Epithelial cell of prostate (primary cell): ENCODE results near the gene TMEM140.
"Not testable (repeated sequence)": the region's sequence is repeated elsewhere in the genome, so short reads cannot be mapped to it uniquely, and the experiment has no call there.

Experiments
- DNase-seq: peaks from one replicate; pipeline ENCODE4 v3.0.0-alpha.2; 2011; ENCODE audit warnings: low read depth, low spot score
- H3K27ac ChIP-seq: fragments of 450-650 bp; 2 replicates; pipeline ENCODE4 v1.5.1; 2017; ENCODE audit warnings: mild to moderate bottlenecking

Gene TMEM140

DNA sequence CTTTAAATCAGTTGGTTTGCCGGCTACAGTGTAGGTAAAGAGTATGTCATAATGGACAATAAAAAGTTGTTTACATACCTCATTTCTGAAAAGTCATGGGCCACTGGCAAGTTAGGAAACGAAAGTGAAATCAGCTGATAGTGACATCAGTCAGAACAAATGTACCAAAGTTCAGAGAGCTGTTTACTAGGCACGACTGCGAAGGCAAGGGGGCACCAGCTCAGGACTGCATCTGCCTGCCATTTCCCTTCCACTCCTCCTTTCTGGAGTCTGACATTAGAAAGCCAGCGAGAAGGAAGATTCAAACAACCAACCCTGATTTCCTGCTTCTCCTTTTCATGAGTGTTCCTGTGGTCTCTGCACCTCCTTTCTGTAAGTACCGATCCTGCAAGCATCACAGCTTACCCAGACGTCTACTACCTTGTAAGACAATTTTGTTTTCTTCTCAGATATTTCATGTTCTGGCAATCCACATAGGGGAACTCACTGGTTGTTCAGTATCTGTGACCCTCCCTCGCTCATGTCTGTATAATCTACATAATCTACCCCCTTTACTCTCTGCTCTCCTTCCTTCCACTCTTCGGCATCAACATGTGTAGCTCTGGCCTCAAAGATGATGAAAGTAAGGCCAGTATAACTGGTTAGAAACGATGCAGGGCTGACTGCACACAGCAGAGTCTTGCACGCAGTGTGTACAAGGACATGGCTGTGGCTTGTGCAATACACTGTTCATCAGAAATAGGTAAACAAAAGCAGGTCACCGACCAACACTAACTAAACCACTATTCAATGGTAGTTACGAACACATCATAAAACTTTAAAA, at the start of gene TMEM140:
TMEM140 (plus strand) TSS at position 174 of the 823 bp plus-strand sequence. CDS start 16,370 bp downstream, outside the sequence.
- peak within 1 kb of the TSS; percentile 47 for H3K27ac ChIP-seq
- peak; percentile 37 for DNase-seq

DNA sequence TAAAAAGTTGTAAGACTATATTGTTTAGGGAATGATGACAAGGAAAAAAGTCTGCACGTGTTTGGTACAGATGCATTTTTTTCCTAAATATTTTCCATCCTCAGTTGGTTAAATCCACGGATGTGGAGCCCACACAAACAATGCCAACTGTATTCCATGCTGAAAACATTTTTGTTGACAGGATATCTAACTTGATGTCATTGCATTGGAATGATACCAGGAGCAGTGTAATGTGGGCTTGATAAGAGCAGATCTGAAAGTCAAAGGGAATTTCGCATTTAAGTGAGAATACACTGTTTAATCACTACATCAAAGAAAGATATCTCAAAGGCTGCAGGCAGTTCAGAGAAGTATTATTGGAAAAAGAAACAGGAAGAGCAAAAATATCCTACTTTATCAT, 49.5 kb upstream of the TMEM140 start:
- H3K27ac ChIP-seq, result no peak overlapping the region
- DNase-seq, result no peak

DNA sequence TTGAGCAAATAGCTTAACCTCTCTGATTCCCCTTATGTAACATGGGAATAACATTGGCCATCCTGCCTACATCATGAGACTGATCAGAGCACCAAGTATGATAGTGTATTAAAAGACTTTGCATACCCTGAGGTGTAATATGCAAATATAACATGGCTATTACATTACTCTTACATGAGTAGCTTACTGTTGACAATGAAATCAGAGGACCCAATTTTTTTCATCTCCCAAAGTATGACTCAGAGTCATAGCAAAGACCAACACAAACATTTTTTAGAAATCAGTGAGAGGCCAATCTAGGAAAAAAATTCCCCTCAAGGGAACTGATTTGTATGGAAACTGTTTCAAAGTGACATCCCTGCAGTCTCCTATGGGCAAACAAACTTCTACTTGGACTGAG, 47.0 kb upstream of the TMEM140 start:
- peak; percentile 31 for DNase-seq
- no peak overlapping the region for H3K27ac ChIP-seq

DNA sequence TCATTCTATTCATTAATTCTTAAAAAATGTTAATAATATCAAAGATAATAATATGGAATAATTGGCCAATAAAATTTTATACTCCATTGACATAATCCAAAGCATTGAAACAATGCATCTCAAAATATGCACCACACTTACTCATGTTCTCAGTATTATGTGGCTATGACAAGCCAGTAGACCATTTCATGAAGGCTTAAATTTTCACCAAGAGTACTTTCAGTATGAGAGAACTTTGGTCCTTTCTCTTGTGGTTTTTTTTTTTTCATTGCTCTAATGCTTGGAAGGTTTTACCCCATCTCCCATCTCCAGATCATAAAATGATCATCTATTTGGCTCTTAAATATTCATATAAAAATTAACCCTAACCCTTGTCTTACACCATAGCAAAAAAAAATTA, 45.5 kb upstream of the TMEM140 start:
- no peak overlapping the region for H3K27ac ChIP-seq
- no peak for DNase-seq

DNA sequence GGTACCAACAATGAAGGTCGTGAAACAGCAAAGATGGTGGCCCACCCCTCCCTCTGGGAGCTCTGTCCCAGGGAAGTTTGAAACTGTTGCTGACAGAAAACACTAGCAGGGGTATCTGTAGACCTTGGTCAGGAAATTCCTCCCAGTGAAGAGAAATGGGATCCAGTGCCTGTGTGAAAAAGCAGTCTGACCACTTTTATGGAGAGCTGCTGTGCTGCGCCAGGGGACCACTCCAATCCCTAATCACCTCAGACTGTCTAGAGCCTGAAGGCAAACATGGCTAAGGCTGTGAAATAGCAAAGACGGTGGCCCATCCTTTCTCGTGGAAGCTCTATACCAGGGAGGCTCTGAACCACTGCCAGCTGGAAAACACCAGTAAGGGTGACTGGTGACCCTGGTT, 38.3 kb upstream of the TMEM140 start:
- no peak for DNase-seq
- H3K27ac ChIP-seq, result no peak overlapping the region

DNA sequence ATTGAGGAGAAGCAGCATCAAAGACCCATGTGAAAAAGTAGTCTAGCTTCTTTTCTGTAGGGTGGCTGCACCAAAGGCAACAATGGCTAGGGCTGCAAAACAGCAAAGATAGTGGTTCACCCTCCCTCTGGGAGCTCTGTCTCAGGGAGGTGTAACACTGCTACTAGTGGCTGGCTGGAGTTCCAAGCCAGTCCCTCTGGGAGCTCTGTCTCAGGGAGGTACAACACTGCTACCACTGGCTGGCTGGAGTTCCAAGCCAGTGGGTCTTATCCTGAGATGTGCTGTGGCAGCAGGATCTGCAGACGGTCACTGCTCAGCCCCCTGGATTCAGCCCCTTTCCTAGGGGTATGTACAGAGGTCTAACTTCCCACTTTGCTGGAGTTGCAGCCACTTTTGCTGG, 37.9 kb upstream of the TMEM140 start:
- no peak overlapping the region for H3K27ac ChIP-seq
- DNase-seq, result no peak

DNA sequence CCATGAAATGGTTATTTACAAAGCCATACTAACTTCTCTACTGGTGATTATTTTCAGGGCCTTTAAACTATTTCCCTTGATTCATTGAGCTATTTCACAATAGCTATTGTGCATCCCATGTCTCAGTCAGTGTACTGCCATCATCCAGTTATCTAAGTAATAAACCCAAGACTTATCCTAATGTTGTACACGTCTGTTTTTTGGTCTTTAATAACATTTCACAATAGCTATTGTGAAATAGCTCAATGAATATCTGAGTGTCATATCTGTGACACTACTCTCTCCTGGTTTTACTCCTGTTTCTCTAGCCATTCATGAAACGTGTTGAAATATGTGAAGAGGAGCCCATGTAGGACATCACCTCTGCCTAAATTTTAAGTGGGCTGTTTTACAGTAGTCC, 36.5 kb upstream of the TMEM140 start:
- no peak overlapping the region for H3K27ac ChIP-seq
- DNase-seq, result no peak

DNA sequence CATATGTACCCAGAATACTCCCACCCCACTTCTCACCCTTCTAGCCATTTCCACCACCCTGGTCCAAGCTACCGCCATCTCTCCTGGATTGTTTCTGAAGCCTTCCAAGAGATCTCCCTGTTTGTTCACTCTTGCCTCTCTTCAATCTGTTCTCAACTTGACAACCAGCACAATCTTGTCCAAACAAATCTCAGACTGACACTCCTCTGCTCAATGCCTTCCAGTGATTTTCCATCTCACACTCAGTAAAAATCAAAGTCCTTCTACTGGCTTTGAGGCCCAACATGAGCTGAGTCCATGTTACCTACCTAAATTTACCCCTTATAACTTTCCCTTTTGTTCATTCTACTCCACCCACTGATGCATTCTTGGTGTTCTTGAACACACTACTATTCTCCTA, 33.2 kb upstream of the TMEM140 start:
- H3K27ac ChIP-seq, result no peak overlapping the region
- DNase-seq, result no peak

DNA sequence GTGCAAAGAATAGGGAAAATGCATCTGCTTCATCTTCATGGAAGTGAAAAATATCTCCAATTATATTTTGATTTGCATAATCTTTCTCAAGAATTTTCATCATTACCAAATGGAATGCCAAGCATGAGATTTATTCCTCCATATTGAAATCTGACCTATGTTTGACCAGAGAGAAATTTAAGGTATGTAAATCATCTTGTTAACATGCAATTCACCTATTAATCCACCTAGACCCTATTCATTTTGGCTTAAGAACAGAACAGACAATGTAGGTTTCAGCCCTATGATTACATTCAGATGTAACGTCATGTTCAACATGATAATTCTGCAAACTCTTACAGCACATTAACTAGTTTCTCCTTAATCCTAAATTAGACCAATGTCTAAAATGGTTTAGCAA, 30.8 kb upstream of the TMEM140 start:
- DNase-seq, result no peak
- no peak overlapping the region for H3K27ac ChIP-seq

DNA sequence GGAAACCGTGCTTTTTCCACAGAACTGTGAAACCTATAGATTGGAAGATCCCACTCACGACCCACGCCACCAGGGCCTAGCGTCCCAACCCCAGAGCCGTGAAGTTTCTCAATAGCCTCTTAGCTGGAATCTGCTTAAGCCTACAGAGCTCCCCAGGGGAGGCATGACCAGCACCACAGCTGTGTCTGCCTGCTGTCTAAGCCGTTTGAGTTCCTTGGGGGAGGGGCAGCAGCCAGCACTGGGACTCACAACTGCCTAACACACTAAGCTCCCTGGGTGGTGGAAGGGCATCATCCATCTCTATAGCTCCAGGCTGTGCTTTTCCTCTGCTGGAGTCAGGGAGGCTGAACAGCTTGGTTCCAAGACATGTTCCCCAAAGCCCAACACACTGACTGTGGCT, 26.0 kb upstream of the TMEM140 start:
- DNase-seq, result no peak
- H3K27ac ChIP-seq, result no peak overlapping the region

DNA sequence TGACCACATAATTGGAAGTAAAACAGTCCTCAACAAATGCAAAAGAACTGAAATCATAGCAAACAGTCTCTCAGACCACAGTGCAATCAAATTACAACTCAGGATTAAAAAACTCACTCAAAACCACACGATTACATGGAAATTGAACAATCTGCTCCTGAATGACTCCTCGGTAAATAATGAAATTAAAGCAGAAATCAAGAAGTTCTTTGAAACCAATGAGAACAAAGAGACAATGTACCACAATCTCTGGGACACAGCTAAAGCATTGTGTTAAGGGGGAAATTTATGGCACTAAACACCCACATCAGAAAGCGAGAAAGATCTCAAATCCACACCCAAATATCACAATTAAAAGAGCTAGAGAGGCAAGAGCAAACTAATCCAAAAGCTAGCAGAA, 23.2 kb upstream of the TMEM140 start:
- not testable (repeated sequence) for H3K27ac ChIP-seq, DNase-seq

DNA sequence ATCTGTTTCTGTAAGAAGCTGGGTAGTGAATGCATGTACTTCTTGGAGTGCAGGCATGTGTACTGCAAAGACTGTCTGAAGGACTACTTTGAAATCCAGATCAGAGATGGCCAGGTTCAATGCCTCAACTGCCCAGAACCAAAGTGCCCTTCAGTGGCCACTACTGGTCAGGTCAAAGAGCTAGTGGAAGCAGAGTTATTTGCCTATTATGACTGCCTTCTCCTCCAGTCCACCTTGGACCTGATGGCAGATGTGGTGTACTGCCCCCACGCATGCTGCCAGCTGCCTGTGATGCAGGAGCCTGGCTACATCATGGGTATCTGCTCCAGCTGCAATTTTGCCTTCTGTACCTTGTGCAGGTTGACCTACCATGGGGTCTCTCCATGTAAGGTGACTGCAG, 18.9 kb upstream of the TMEM140 start:
- no peak for DNase-seq
- H3K27ac ChIP-seq, result no peak overlapping the region

DNA sequence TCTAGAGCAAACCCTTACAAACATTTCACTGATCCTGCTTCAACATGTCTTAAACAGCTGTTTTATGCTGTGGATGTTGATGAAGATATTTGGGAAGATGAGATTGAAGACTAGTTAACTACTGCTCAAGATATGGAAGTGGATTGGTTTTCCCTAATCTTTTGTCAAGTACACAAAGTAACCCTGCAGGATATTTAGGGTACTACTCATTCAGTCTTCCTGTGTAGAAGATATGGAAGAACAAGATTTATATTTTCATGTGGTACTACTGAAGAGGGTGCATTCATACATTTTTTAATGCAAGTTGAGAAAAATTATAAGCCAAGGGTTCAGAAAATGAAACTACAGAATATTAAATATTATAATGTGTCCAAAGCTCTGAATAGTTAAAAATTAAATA, 18.3 kb upstream of the TMEM140 start:
- no peak overlapping the region for H3K27ac ChIP-seq
- DNase-seq, result no peak

DNA sequence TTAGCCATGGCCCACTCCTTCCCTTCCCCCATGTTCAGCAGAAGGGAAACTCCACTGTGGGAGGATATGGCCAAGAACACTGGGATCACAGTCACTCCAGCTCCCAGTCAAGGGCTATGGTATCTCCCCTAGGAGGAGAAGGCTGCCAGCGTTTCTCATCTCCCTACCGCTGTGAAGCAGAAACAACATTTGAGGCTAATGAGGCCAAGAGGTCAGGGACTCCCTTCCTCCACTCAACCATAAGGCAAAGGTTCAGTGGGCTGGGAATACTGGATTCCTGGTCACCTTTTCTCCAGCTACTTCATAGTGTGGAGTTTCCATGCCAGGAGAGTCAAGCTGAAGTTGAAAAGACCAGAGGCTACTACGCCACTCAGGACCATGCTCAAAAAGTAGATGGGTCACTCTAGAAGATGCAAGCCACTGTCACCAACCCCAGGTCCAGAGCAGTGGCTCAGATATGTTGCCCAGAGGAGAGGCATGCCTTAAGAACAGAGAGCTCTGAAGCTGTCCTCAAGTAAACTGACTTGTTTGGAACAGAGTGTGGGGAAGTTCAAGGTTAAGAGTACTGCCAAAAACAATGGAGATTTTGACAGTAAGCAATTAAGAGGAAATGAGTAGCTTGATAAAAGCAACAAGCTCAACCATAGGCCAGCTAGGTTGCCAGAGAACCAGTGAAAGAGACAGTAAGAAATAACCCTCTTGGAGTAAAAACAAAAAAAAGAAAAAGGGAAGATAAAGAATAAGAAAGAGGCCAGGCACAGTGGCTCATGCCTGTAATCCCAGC, 3.8 kb upstream of the TMEM140 start:
- DNase-seq, result no peak
- no peak overlapping the region for H3K27ac ChIP-seq

DNA sequence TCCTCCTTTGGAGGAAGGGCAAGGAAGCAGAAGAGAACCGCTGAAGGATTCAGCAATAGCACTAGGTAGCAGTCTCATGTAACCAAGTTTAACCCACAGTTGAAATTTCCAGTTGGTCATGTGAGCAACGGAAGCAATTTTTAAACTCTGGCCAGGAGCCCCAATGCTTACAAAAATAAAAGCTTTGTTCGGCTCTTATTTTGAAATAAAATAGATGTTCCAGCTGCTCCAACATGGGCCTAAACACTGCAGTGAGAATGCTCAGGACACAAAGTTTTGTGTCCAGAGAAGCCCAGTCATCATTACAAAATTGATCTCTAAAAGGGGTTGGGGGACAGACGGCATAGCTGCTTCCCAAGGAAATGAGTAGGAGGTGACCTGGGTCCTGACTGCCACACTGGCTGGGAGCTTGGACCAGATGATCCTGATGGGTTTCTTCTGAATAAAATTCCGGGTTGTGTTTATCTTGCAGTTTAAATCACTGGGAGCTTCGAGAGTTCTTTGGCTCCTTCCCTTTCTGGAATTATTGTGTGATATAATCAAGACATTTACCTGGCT, 452 bp upstream of the TMEM140 start:
- DNase-seq, result no peak
- peak overlapping the region; percentile 47 for H3K27ac ChIP-seq

DNA sequence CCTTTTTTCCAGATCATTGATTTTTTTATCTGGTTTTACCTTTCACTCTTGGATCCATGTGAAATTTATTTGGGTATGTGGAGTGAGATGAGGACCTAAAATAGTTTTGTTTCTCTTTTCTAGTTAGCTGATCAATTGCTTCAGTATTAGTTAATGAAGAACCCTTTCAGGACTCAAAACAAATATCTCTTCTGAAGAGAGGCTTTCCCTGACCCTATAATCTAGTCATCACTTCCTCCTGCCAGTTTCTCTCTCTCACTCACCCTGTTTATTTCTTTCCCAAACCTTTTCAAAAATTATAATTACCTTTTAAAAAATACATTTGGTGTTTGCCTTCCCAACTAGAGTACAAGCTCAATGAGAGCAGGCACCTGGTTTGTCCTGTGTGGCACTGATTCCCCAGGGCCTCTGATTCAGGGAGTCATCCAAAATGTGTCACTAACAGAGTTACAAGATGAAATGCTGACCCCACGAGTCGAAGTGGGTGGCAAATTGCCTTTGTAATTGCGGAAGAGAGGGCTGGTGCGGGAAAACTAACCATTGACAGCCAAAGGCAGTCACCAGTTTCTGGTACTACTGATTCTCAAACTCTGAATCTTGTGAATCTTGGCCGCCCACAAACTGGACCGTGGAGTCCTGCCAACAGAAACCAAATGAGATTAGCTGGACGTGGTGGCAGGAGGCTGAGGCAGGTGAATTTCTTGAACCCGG, 2.4 kb downstream of the TMEM140 start:
- H3K27ac ChIP-seq, result no peak overlapping the region
- no peak for DNase-seq

DNA sequence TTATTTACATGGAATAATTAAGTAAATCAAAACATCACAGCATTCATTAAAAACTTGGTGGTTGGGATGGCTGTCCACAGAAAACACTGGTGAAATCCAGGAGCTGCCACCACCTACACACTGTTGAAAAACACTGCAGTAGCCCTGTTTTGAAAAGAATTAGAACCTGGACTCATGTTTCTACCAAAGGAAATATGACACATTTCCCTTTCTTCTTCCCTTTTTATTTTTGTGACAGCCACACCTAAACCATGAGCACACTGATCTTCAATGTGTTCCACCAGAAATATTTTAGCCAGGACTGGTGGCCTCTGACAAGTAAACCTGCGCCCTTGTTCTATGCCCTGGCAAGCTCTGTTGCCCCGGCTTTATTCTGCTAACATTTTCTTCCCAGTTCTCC, 3.3 kb downstream of the TMEM140 start:
- no peak overlapping the region for H3K27ac ChIP-seq
- DNase-seq, result no peak

DNA sequence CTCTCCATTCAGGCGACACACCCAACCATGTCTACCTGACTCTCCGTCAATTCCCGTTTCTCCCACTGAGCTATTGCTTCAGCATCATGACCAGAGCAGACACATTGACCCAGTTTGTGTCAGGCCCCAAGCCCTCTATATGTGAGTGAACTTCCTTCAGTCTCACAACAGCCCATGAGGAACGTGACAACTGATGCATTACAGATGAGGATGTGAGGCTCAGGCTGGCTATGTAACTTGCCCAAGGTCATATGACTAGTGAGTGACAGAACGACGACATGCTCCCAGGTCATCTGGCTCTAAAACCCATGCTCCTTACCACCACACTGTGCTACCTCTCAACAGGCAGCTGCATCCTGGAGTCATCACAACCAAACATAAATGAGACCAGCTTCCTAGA, 3.7 kb downstream of the TMEM140 start:
- no peak overlapping the region for H3K27ac ChIP-seq
- no peak for DNase-seq

DNA sequence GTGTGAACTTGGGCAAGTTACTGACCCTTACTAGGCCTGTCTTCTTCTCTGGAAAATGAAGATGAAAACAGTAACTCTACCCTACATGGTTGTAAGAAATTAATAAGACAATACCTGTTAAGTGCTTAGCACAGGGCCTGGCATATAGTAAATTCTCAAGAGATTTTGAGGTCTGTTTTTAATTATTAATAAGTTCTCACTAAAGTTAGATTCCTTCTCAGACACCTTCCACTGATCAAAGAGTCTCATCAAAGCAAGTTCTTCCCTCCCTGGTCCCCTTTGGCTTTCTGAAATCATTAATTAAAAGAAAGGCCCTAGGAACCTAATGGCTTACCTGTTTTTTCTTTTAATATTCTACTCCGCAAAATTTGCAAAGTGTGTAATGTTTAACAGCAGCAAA, 4.6 kb downstream of the TMEM140 start:
- DNase-seq, result no peak
- H3K27ac ChIP-seq, result no peak overlapping the region

DNA sequence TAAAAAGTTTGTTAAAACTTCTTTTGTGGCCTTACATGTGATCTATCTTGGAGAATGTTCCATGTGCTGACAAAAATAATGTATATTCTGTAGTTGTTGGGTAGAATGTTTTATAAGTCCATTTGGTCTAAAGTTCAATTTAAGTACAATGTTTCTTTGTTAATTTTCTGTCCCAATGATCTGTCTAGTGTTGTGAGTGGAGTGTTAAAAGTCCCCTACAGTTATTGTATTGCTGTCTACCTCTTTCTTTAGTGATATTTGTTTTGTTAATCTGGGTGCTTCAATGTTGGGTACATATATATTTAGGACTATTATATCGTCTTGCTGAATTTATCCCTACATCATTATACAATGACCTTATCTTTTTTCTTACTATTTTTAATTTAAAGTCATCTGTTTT, 6.9 kb downstream of the TMEM140 start:
- no peak for DNase-seq
- H3K27ac ChIP-seq, result no peak overlapping the region

DNA sequence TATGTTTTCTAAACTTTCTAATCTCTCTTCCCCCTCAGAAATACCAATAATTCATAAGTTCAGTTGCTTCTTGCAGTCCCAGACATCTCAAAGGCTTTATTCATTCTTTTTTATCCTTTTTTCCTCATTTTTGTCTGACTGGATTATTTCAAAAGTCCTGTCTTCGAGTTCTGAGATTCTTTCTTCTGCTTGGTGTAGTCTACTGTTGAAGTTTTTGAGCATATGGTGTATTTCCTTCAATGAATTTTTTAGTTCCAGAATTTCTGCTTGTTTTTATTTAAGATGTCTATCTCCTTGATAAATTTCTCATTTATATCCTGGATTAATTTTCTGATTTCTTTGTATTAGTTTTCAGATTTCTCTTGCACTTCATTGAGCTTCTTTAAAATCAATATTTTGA, 8.4 kb downstream of the TMEM140 start:
- no peak for DNase-seq
- H3K27ac ChIP-seq, result no peak overlapping the region
